Parathyroid adenoma (tissue), 2 donors: ENCODE results near the gene OR52A1.

ENCODE experiments used
- H2AFZ ChIP-seq: fragments of 300-600 bp; sonication (generic); one replicate; pipeline ENCODE4 v1.7.0; 2017; ENCODE audit warnings: antibody characterized with exemption, mild to moderate bottlenecking
- H3K27ac ChIP-seq: fragments of 300-600 bp; sonication (generic); one replicate; pipeline ENCODE4 v1.7.0; 2017
- H3K27me3 ChIP-seq: fragments of 300-600 bp; sonication (generic); one replicate; pipeline ENCODE4 v1.7.0; 2017; ENCODE audit warnings: low read length; ENCODE audit not compliant: control insufficient read depth, insufficient read depth
- H3K36me3 ChIP-seq: fragments of 300-600 bp; sonication (generic); one replicate; pipeline ENCODE4 v1.7.0; 2017; ENCODE audit warnings: low read length; ENCODE audit not compliant: control insufficient read depth, insufficient read depth
- H3K4me1 ChIP-seq: fragments of 300-600 bp; sonication (generic); one replicate; pipeline ENCODE4 v1.7.0; 2017; ENCODE audit warnings: control low read depth
- H3K4me2 ChIP-seq: fragments of 300-600 bp; sonication (generic); one replicate; pipeline ENCODE4 v1.7.0; 2017; ENCODE audit warnings: low read length
- H3K4me3 ChIP-seq: fragments of 300-600 bp; sonication (generic); one replicate; pipeline ENCODE4 v1.7.0; 2017; ENCODE audit warnings: low read depth, low read length
- H3K79me2 ChIP-seq: fragments of 300-600 bp; sonication (generic); one replicate; pipeline ENCODE4 v1.7.0; 2017; ENCODE audit warnings: control low read depth
- H3K9ac ChIP-seq: fragments of 300-600 bp; sonication (generic); one replicate; pipeline ENCODE4 v1.7.0; 2017; ENCODE audit warnings: mild to moderate bottlenecking
- H3K9me3 ChIP-seq: fragments of 300-600 bp; sonication (generic); one replicate; pipeline ENCODE4 v1.7.0; 2017; ENCODE audit warnings: low read length; ENCODE audit not compliant: control insufficient read depth
- TF ChIP-seq, protein P1 (sequence below): fragments of 300-600 bp; sonication (generic); IDR thresholded peaks from one replicate; pipeline ENCODE4 v1.7.0; 2017; ENCODE audit warnings: antibody characterized with exemption, mild to moderate bottlenecking
- donor health status: primary hyperparathyroidism.

OR52A1 gene

GRCh38 chr11:5136261-5136660 lies 18.3 kb downstream of the OR52A1 start:
- H3K4me1 ChIP-seq: no peaks in the 10 kb centered on the region
- TF ChIP-seq, protein P1, sequence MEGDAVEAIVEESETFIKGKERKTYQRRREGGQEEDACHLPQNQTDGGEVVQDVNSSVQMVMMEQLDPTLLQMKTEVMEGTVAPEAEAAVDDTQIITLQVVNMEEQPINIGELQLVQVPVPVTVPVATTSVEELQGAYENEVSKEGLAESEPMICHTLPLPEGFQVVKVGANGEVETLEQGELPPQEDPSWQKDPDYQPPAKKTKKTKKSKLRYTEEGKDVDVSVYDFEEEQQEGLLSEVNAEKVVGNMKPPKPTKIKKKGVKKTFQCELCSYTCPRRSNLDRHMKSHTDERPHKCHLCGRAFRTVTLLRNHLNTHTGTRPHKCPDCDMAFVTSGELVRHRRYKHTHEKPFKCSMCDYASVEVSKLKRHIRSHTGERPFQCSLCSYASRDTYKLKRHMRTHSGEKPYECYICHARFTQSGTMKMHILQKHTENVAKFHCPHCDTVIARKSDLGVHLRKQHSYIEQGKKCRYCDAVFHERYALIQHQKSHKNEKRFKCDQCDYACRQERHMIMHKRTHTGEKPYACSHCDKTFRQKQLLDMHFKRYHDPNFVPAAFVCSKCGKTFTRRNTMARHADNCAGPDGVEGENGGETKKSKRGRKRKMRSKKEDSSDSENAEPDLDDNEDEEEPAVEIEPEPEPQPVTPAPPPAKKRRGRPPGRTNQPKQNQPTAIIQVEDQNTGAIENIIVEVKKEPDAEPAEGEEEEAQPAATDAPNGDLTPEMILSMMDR: no peak

GRCh38 chr11:5131584-5132335 lies 22.8 kb downstream of the OR52A1 start:
- Histone ChIP-seq H3K27me3 (no peaks in the 10 kb centered on the region), H2AFZ (no peak overlapping the region), H3K27ac (no peak overlapping the region), H3K79me2 (no peaks in the 10 kb centered on the region), H3K36me3 (no peaks in the 10 kb centered on the region), H3K4me1 (no peaks in the 10 kb centered on the region), H3K4me3 (no peak overlapping the region), H3K9ac (no peak overlapping the region), H3K9me3 (no peaks in the 10 kb centered on the region), H3K4me2 (no peak overlapping the region)
- TF ChIP-seq, protein P1: no peak

More at GRCh38 chr11:5136261-5136660, 18.3 kb downstream of the OR52A1 start:
- Histone ChIP-seq H3K27ac (no peak overlapping the region), H3K9ac (no peak overlapping the region), H3K36me3 (no peaks in the 10 kb centered on the region), H3K27me3 (no peaks in the 10 kb centered on the region), H3K4me2 (no peak overlapping the region), H3K9me3 (no peaks in the 10 kb centered on the region), H2AFZ (no peak overlapping the region), H3K79me2 (no peaks in the 10 kb centered on the region), H3K4me3 (no peak overlapping the region)

DNA sequence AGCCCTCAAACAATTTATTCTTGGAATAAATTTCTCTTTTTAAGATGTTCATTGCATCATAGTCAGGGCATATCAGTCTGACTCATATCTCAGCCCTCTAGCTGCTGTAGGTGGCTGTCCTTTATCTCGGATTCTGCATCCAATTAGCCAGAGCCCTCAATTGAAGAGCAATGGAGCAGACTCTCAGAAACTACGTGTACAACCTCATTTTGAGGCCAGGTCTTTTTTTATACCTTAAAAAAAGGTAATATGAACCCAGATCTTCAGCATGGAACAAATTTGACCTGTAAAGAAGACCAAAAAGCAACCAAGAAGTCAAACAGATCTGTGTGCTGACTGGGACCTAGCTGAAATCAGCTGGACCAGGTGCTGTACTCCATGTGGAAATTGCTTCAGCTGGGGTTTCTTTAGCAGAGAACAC lies 25.1 kb downstream of the OR52A1 start:
- H3K9ac ChIP-seq: no peak overlapping the region
- no peaks in the 10 kb centered on the region for H3K27me3 ChIP-seq
- H2AFZ ChIP-seq: no peak overlapping the region
- no peak overlapping the region for H3K4me2 ChIP-seq
- H3K36me3 ChIP-seq: no peaks in the 10 kb centered on the region
- TF ChIP-seq, protein P1: no peak
- no peaks in the 10 kb centered on the region for H3K79me2 ChIP-seq
- no peak overlapping the region for H3K4me3 ChIP-seq
- no peaks in the 10 kb centered on the region for H3K9me3 ChIP-seq
- H3K4me1 ChIP-seq: no peaks in the 10 kb centered on the region
- H3K27ac ChIP-seq: no peak overlapping the region

- H3K27me3 ChIP-seq: no peaks in the 10 kb centered on the region
- H3K4me1 ChIP-seq: no peaks in the 10 kb centered on the region
- H3K9ac ChIP-seq: no peak overlapping the region
- H3K4me3 ChIP-seq: no peak overlapping the region
- no peak overlapping the region for H2AFZ ChIP-seq
- no peak overlapping the region for H3K4me2 ChIP-seq
- H3K36me3 ChIP-seq: no peaks in the 10 kb centered on the region
- H3K27ac ChIP-seq: no peak overlapping the region
- H3K79me2 ChIP-seq: no peaks in the 10 kb centered on the region
- no peaks in the 10 kb centered on the region for H3K9me3 ChIP-seq
- TF ChIP-seq, protein P1: no peak
Measured at GRCh38 chr11:5124891-5125620, 29.5 kb downstream of the OR52A1 start.
